Measurements from ENCODE around the gene HPCAL1.

DNA sequence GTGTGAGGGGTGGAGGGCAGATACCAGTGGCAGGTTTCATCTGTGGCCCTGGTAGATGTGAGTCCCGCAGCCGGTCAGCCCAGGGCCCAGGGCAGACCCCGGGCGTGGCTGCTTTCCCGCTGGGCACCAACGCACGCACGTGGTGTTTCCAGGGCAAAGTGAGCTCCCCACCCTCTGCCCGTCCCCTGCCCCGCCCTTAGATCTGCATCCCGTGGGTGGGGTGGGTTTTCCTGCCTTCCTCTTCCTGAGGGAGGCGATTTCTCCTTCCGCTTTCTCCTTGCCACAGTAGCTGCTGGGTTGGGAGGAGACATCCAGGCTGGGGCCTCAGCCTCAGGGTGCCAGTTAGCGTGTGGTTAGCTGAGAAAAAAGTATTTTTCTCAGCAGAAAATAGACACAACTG lies 95.8 kb downstream of the HPCAL1 start:
- TF ChIP-seq, protein P1, sequence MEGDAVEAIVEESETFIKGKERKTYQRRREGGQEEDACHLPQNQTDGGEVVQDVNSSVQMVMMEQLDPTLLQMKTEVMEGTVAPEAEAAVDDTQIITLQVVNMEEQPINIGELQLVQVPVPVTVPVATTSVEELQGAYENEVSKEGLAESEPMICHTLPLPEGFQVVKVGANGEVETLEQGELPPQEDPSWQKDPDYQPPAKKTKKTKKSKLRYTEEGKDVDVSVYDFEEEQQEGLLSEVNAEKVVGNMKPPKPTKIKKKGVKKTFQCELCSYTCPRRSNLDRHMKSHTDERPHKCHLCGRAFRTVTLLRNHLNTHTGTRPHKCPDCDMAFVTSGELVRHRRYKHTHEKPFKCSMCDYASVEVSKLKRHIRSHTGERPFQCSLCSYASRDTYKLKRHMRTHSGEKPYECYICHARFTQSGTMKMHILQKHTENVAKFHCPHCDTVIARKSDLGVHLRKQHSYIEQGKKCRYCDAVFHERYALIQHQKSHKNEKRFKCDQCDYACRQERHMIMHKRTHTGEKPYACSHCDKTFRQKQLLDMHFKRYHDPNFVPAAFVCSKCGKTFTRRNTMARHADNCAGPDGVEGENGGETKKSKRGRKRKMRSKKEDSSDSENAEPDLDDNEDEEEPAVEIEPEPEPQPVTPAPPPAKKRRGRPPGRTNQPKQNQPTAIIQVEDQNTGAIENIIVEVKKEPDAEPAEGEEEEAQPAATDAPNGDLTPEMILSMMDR (IDR thresholded peaks at IDR 0.05) = no peak
- no peak for TF ChIP-seq POLR2A (IDR thresholded peaks at IDR 0.05)
